8988T (cell line): ENCODE results near the gene CORO1A.
"Not testable (repeated sequence)": the region's sequence is repeated elsewhere in the genome, so short reads cannot be mapped to it uniquely, and the experiment has no call there.

Experiments
- DNase-seq: peaks from one replicate; pipeline ENCODE4 v3.0.0; 2011

CORO1A gene

DNA sequence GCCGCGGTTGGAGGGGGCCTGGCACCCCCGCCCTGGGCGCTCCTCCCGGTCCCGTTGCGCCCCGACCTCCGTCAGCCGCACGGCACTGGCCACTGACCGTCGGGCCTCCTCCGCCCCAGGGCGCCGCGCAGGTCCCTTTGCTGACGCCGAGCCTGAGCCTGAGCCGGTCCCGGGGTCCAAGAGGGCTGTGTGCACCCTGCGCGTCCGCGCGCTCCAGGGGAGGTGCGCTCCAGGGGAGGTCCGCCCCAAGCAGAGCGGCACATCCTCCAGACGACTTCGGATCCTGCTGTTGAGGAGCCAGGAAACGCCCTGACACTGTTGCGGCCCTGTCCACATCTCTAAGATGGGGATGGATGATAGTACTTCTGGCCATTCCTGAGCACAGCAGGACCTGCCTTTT lies 22.9 kb downstream of the CORO1A start:
- DNase-seq, result not testable (repeated sequence)

DNA sequence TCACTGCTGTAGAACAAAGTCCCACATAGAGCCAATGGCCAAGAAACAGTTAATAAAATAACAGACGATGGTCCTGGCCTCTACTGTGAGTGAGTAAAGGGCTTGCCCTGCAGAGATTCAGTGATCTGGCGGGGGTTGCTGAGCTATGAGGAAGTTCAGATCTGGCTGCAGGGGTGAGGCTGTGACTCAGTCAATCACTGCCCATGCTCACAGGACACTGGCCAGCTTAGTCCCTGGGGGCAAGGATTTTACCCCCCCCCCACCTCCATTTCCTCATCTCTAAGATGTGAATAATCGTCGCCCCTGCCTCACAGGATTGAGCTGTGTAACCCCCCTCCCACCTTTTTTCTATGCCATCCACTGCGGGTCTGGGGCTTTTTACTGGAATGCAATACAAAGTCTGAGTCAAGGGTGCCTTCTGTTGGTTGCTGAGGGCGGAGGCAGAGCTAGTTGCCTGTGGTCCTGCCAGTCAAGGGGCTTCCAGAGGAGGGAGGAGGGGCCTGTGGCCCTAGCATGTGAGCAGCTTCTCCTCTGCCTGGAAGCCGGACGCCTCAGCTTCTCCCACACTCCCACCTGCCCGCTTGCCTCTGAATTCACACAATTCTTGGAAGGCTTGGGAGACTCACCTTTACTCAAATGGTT lies 23.8 kb downstream of the CORO1A start:
- not testable (repeated sequence) for DNase-seq

DNA sequence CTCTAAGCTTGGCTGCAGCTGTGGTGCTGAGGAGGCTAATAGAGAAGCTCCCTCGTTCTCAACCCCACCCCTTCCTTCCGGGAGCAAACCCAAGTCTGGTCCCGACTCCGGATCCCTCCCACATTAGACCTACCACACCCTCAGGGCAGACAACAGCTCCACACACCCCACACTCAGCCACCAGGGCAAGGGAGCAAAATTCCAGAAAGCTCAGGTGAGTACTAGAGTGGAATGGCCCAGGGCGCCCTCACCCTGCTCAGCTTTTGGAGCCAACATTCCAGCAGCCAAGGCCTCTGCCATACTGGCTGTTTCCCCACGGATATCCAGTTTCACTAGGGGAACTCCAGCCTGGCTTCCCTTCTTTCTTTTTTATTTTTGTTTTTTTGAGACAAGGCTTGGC lies 25.6 kb downstream of the CORO1A start:
- DNase-seq, result not testable (repeated sequence)

DNA sequence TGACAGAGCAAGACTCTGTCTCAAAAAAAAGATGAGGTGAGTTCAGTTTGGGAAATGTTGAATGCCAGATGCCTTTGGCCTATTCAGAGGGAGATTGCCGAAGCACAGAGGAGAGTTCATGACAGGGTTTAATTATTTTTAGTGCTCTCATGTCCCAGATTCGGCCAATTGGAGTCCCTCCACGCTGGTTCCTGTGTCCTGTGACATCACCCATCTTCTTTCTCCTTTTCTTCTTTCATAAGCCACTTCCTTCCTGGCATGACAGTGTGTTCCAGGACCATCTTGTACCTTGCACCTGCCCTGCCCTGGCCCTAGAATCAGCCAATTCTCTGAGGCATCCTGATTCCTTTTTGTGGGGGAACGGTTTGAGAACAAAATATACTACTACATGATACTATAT lies 28.0 kb downstream of the CORO1A start:
- not testable (repeated sequence) for DNase-seq

DNA sequence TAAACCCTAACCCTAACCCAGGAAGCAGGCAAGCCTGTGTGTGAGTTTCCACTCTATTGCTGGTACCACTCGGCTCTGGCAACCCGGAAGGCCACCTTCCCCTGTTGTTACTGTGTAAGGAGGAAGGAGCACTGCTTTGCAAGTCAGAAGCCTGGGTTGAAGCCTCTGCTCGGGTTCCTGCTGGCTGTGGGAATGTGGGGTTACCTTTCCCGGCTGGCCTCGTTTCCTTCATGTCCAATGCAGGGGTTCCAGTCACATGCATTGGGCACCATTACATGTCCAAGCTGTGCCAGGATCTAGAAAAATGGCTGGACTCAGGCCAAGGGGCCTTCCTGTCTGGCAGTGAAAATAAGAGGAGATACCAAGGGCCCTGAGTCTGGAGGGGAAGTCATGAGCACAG lies 33.7 kb downstream of the CORO1A start:
- DNase-seq, result not testable (repeated sequence)
